ACHN (cell line): ENCODE results near the gene DEGS2.

Experiments
- DNase-seq: peaks from one replicate; pipeline ENCODE4 v3.0.0-alpha.2; 2015
- in situ Hi-C: cut with HindIII; loops from 2 replicates; pipeline ENCODE4 v1.10.0; 2017; ENCODE audit warnings: low sequenced_read_pairs, low pct_ligation_motif_present, low pct_unique_long_range_greater_than_20kb

Gene DEGS2

GRCh38 chr14:100140452-100141078, 18.9 kb downstream of the DEGS2 start:
- no peak for DNase-seq
- in situ Hi-C loops, result no loop called here

GRCh38 chr14:100138955-100139354, 20.5 kb downstream of the DEGS2 start:
- DNase-seq, result no peak
- in situ Hi-C loops, result no loop called here

- DNase-seq, result no peak
- in situ Hi-C loops, result no loop called here
Observed at GRCh38 chr14:100138082-100138787, 21.2 kb downstream of the DEGS2 start.

GRCh38 chr14:100137173-100137572, 22.3 kb downstream of the DEGS2 start:
- in situ Hi-C loops, result no loop called here
- no peak for DNase-seq

GRCh38 chr14:100135784-100136183, 23.7 kb downstream of the DEGS2 start:
- in situ Hi-C loops, result no loop called here
- no peak for DNase-seq

- in situ Hi-C loops, result no loop called here
Observed at GRCh38 chr14:100135073-100135472, 24.4 kb downstream of the DEGS2 start.

GRCh38 chr14:100134586-100134985, 24.9 kb downstream of the DEGS2 start:
- in situ Hi-C loops, result no loop called here
- DNase-seq, result no peak

More at GRCh38 chr14:100135073-100135472, 24.4 kb downstream of the DEGS2 start:
- DNase-seq, result no peak

- in situ Hi-C loops, result no loop called here
- DNase-seq, result no peak
Observed at GRCh38 chr14:100132903-100133510, 26.4 kb downstream of the DEGS2 start.

- in situ Hi-C loops, result no loop called here
- no peak for DNase-seq
Observed at GRCh38 chr14:100132161-100132902, 27.1 kb downstream of the DEGS2 start.

- DNase-seq, result no peak
- in situ Hi-C loops, result no loop called here
Observed at GRCh38 chr14:100131181-100131580, 28.3 kb downstream of the DEGS2 start.

- DNase-seq, result no peak
- in situ Hi-C loops, result no loop called here
Observed at GRCh38 chr14:100130521-100130920, 28.9 kb downstream of the DEGS2 start.

- DNase-seq, result no peak
- in situ Hi-C loops, result no loop called here
Observed at GRCh38 chr14:100129161-100129589, 30.3 kb downstream of the DEGS2 start.

- in situ Hi-C loops, result no loop called here
Observed at GRCh38 chr14:100128688-100129087, 30.8 kb downstream of the DEGS2 start.

GRCh38 chr14:100127853-100128455, 31.5 kb downstream of the DEGS2 start:
- in situ Hi-C loops, result no loop called here

More at GRCh38 chr14:100128688-100129087, 30.8 kb downstream of the DEGS2 start:
- no peak for DNase-seq

GRCh38 chr14:100126401-100126800, 33.0 kb downstream of the DEGS2 start:
- DNase-seq, result no peak
- in situ Hi-C loops, result no loop called here

More at GRCh38 chr14:100127853-100128455, 31.5 kb downstream of the DEGS2 start:
- DNase-seq, result no peak

GRCh38 chr14:100124551-100125088, 34.8 kb downstream of the DEGS2 start:
- no peak for DNase-seq
- in situ Hi-C loops, result no loop called here

GRCh38 chr14:100123618-100124017, 35.8 kb downstream of the DEGS2 start:
- in situ Hi-C loops, result no loop called here
- DNase-seq, result no peak

- DNase-seq, result no peak
- in situ Hi-C loops, result no loop called here
Observed at GRCh38 chr14:100122481-100123223, 36.8 kb downstream of the DEGS2 start.
